Nephron (organoid): ENCODE data around the gene PAX7.

ENCODE experiments used
- H3K27ac Mint-ChIP-seq, 3 experiments: 2 replicates each; pipeline ENCODE4 v1.8.0; 2020; ENCODE audit warnings: mixed read lengths in 3 of 3, mild to moderate bottlenecking in 2 of 3, moderate library complexity in 1 of 3
- H3K27me3 Mint-ChIP-seq: 2 replicates; pipeline ENCODE4 v1.8.0; 2021; ENCODE audit warnings: low read depth, mild to moderate bottlenecking, moderate library complexity, mixed read lengths
- H3K36me3 Mint-ChIP-seq: 2 replicates; pipeline ENCODE4 v1.8.0; 2020; ENCODE audit warnings: low read depth, mixed read lengths
- H3K4me1 Mint-ChIP-seq: 2 replicates; pipeline ENCODE4 v1.8.0; 2020; ENCODE audit warnings: mixed read lengths
- H3K4me3 Mint-ChIP-seq, 3 experiments: 2 replicates each; pipeline ENCODE4 v1.8.0; 2020; ENCODE audit warnings: mild to moderate bottlenecking in 3 of 3, mixed read lengths in 3 of 3, moderate library complexity in 2 of 3
- H3K9me3 Mint-ChIP-seq: 2 replicates; pipeline ENCODE4 v1.8.0; 2020; ENCODE audit warnings: mixed read lengths
- TF ChIP-seq, protein P1 (sequence below), 3 experiments: fragments of 200-600 bp; sonication (generic); IDR thresholded peaks; one replicate each; pipeline ENCODE4 v1.5.0; 2021; ENCODE audit warnings: antibody characterized with exemption in 3 of 3; ENCODE audit not compliant: unreplicated experiment in 3 of 3

PAX7 gene

DNA sequence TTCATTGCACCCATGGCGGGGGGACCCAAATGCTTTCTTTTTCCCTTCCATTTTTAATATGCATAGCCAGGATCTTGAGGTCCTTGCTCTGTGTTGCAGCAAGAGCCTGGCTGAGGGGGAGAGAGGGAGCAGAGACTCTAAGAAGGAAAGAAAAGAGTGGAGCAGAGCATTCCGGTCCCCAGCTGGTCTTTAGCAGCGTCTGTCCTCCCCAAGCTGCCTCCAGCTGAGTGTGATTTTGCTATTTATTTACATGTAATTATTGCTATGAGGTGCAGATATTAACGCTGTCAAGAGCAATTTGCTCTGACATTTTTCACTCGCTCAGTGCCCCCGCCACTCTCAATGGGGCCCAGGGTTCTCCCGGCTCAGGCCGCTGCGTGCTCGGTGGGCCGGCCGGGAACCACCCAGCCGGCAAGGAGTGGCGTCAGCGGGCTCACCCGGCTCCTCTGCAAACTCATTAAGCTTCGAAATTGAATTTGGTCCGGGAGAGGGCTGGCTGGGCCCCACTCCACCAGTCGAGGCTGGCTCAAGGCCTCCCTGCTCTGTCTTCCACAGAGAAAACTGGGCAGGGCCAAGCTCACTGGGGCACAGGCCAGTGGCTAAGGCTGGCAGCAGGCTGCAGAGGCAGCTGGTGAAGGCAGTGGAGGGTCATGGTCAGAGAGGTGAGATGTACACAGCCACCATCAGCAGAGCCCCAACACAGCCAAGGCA lies 93.2 kb downstream of the PAX7 start:
- TF ChIP-seq, protein P1, sequence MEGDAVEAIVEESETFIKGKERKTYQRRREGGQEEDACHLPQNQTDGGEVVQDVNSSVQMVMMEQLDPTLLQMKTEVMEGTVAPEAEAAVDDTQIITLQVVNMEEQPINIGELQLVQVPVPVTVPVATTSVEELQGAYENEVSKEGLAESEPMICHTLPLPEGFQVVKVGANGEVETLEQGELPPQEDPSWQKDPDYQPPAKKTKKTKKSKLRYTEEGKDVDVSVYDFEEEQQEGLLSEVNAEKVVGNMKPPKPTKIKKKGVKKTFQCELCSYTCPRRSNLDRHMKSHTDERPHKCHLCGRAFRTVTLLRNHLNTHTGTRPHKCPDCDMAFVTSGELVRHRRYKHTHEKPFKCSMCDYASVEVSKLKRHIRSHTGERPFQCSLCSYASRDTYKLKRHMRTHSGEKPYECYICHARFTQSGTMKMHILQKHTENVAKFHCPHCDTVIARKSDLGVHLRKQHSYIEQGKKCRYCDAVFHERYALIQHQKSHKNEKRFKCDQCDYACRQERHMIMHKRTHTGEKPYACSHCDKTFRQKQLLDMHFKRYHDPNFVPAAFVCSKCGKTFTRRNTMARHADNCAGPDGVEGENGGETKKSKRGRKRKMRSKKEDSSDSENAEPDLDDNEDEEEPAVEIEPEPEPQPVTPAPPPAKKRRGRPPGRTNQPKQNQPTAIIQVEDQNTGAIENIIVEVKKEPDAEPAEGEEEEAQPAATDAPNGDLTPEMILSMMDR (IDR thresholded peaks at IDR 0.05; ENCODE audit: unreplicated experiment in 3 of 3) = no peak
- H3K27ac Mint-ChIP-seq = peak overlapping the region; percentile 65 to 86 (median 71)
- peaks cover 66% of the 10 kb centered on the region for H3K4me1 Mint-ChIP-seq
- no peaks in the 10 kb centered on the region for H3K9me3 Mint-ChIP-seq
- peaks cover 72% of the 10 kb centered on the region for H3K27me3 Mint-ChIP-seq
- H3K36me3 Mint-ChIP-seq = peaks cover 3% of the 10 kb centered on the region
- peak overlapping the region in 1 of 3 experiments; percentile 41 for H3K4me3 Mint-ChIP-seq

DNA sequence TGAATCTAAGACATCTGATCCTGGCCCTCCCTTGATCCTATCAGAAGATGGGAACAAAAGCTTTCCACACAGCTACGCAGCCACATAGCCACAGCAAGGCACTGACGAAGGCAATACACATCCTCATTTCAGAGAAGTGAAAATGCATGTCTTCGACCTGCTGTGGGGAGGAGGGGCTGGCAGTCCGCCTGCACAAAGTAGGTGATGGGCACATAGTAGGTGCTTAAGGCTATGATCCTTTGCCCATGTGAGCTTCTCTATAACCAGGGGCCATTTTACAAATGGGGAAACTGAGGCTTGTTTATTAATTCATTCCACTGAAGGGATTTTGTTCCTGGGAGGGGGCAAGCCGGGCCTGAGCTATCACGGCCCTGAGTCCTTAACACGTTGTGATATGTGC lies 94.2 kb downstream of the PAX7 start:
- peaks cover 65% of the 10 kb centered on the region for H3K4me1 Mint-ChIP-seq
- TF ChIP-seq, protein P1 (IDR thresholded peaks at IDR 0.05; ENCODE audit: unreplicated experiment in 3 of 3) = no peak
- H3K27me3 Mint-ChIP-seq = peaks cover 64% of the 10 kb centered on the region
- H3K9me3 Mint-ChIP-seq = no peaks in the 10 kb centered on the region
- H3K4me3 Mint-ChIP-seq = no peak overlapping the region
- H3K36me3 Mint-ChIP-seq = peaks cover 3% of the 10 kb centered on the region
- H3K27ac Mint-ChIP-seq = no peak overlapping the region

DNA sequence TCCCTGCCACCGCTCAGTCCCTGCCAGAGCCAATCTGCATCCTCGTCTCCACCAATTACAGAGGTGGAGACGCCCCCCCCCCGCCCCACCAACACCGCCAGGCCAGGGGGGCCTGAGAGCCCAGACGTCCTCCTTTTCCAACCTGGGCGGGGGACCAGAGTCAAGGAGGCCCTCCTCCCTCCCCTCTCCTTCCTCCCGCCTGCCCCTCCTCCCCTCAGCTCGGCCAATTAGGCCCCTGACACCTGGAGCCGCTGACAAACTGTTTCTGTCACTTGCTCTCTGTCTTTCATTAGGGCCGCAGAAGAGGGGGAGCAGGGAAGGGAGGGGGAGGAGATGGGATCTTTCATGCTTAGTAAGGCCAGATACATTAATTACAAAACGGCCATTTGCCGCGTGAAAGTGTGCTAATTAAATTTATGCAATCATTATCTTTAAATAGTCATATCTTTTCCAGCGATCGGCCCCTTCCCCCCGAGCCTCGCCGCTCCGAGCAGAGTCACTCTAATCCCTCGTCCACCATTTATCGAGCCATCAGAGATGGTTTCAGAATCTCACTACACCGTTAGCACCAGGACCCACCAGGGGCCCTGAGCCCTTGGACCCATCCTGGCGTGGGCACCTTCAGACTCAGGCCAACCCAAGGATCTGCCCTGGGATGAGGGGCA lies 94.7 kb downstream of the PAX7 start:
- H3K9me3 Mint-ChIP-seq = no peaks in the 10 kb centered on the region
- peaks cover 3% of the 10 kb centered on the region for H3K36me3 Mint-ChIP-seq
- H3K27ac Mint-ChIP-seq = peak overlapping the region in 1 of 3 experiments; percentile 46
- peaks cover 59% of the 10 kb centered on the region for H3K4me1 Mint-ChIP-seq
- TF ChIP-seq, protein P1 (IDR thresholded peaks at IDR 0.05; ENCODE audit: unreplicated experiment in 3 of 3) = no peak
- peak overlapping the region in 1 of 3 experiments; percentile 40 for H3K4me3 Mint-ChIP-seq
- H3K27me3 Mint-ChIP-seq = peaks cover 59% of the 10 kb centered on the region

DNA sequence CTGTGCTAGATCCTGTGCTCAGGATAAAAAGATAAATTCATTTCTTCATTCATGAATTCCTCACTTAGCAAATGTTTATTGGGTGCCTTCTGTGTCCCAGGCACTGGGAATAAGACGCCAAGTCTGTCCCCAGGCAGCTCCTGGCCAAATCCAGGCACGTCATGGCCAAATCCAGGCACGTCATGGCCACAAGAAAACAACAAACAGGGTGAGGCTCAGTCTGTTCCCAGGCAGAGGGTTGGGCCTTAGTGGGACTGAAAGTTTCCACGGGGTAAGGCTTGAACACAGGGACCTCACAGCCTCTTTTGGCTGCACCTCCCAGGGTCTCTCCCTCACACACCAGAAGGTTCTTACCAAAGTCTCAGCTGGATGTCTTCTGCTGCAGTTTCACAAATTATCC lies 95.7 kb downstream of the PAX7 start:
- H3K27me3 Mint-ChIP-seq = peaks cover 51% of the 10 kb centered on the region
- H3K4me3 Mint-ChIP-seq = no peak overlapping the region
- H3K4me1 Mint-ChIP-seq = peaks cover 55% of the 10 kb centered on the region
- H3K9me3 Mint-ChIP-seq = no peaks in the 10 kb centered on the region
- H3K36me3 Mint-ChIP-seq = peaks cover 3% of the 10 kb centered on the region
- H3K27ac Mint-ChIP-seq = peak overlapping the region in 2 of 3 experiments; percentile 6 to 46
- TF ChIP-seq, protein P1 (IDR thresholded peaks at IDR 0.05; ENCODE audit: unreplicated experiment in 3 of 3) = no peak

DNA sequence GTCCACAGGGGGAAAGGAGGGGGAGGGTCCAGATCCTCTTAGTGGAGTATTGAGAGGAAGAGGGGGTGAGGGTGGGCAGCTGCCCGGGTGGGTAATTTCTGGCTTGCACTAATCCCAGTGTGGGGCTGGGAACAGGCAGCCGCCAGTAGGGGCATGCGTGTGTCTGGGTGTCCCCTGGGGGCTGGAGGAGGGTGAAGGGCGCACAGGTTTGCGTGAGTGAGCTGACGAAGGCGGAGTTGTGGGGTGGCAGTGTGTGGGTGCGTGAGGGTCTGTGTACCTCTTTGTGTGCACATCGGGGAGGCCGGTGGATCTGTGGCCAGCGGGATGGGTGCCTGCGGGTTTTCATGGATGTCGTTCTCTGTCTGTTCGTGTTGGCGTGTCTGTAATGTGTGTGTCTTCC lies 97.3 kb downstream of the PAX7 start:
- TF ChIP-seq, protein P1 (IDR thresholded peaks at IDR 0.05; ENCODE audit: unreplicated experiment in 3 of 3) = no peak
- Mint-ChIP-seq H3K27me3 (peaks cover 45% of the 10 kb centered on the region), H3K27ac (no peak overlapping the region), H3K4me3 (no peak overlapping the region), H3K36me3 (peaks cover 3% of the 10 kb centered on the region), H3K4me1 (peaks cover 44% of the 10 kb centered on the region), H3K9me3 (no peaks in the 10 kb centered on the region)
